PFSK-1 (cell line): ENCODE data around the gene OR52N2.

Experiments used
- FOXP2 ChIP-seq: optimal IDR thresholded peaks from 2 replicates; pipeline ENCODE3; 2011; ENCODE audit warnings: borderline replicate concordance, control low read depth, inconsistent platforms; ENCODE audit not compliant: insufficient read depth; ENCODE audit errors: extremely low read length, extremely low read depth
- POLR2AphosphoS5 ChIP-seq: IDR thresholded peaks from 2 replicates; pipeline ENCODE4 v1.6.1; 2012; ENCODE audit warnings: low read depth, mild to moderate bottlenecking, control low read depth, low read length, moderate library complexity
- REST ChIP-seq, 2 experiments: IDR thresholded peaks; 2 replicates each; pipeline versions ENCODE4 v1.6.1 to v1.8.0; 2011 to 2012; ENCODE audit warnings: low read depth in 2 of 2, low read length in 2 of 2, control low read depth in 1 of 2, inconsistent platforms in 1 of 2, mild to moderate bottlenecking in 1 of 2, moderate library complexity in 1 of 2; ENCODE audit not compliant: insufficient read depth in 1 of 2
- SIN3A ChIP-seq: IDR thresholded peaks from 2 replicates; pipeline ENCODE4 v1.6.1; 2012; ENCODE audit warnings: mild to moderate bottlenecking, low read length, moderate library complexity, borderline replicate concordance; ENCODE audit not compliant: insufficient read depth
- TAF1 ChIP-seq: IDR thresholded peaks from 2 replicates; pipeline ENCODE4 v1.6.1; 2012; ENCODE audit warnings: low read length, control low read depth, borderline replicate concordance; ENCODE audit not compliant: insufficient read depth

The OR52N2 gene

DNA sequence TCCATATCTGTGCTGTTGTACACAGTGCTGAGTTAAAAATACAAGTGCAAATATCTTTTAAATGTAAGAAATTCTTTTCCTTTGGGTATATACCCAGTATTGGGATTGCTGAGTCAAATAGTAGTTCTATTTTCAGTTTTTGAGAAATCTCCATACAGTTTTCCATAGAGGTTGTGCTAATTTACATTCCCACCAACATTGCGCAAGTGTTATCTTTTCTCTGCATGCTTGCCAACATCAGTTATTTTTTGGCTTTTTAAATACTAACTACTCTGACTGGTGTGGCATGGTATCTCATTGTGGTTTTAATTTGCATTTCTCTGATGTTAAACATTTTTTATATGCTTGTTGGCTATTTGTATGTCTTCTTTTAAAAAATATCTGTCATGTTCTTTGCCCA lies 42.3 kb downstream of the OR52N2 start:
- TF ChIP-seq REST (IDR thresholded peaks at IDR 0.05; ENCODE audit: insufficient read depth in 1 of 2, low read depth in 2 of 2, low read length in 2 of 2): no peak
- TF ChIP-seq SIN3A: no peak
- TF ChIP-seq TAF1: no peak
- no peak for TF ChIP-seq POLR2AphosphoS5
- no peak for TF ChIP-seq FOXP2

- no peak for TF ChIP-seq FOXP2
These were observed 48.9 kb downstream of the OR52N2 start, which contains the start of gene OR52E8 for GRCh38 chr11:5857590-5857989. TSS of gene OR52E8 (minus strand) at chr11:5857690. CDS start at chr11:5857690, 0 bp downstream.

GRCh38 chr11:5865826-5866225 lies 57.1 kb downstream of the OR52N2 start:
- no peak for TF ChIP-seq TAF1
- no peak for TF ChIP-seq REST (IDR thresholded peaks at IDR 0.05; ENCODE audit: insufficient read depth in 1 of 2, low read depth in 2 of 2, low read length in 2 of 2)
- TF ChIP-seq FOXP2: no peak
- TF ChIP-seq SIN3A: no peak
- no peak for TF ChIP-seq POLR2AphosphoS5
